Measurements from ENCODE around the gene LGMN. TPM values are rescaled to one million over a fixed set of nuclear protein-coding genes. Genes with fewer than 3 reads are reported as not detected.
A peak's percentile ranks its signal among the peaks of the same experiment; 100 is the strongest.

The LGMN gene
- total and polyA plus RNA-seq, 4 experiments from 2014 or later: 9.6 to 14.0 (median 12.3) TPM

GRCh38 chr14:92688434-92689375 is 59.7 kb downstream of the LGMN start:
- H3K4me3 Mint-ChIP-seq: no peak overlapping the region
- H3K27me3 ChIP-seq (ENCODE audit: insufficient read depth, low read length): no peaks in the 10 kb centered on the region
- H3K36me3 ChIP-seq (ENCODE audit: insufficient read depth, low read length): peaks cover 13% of the 10 kb centered on the region
- no peaks in the 10 kb centered on the region for H3K9me3 ChIP-seq (ENCODE audit: control insufficient read depth in 1 of 2, low read length in 2 of 2)
- H3K27me3 Mint-ChIP-seq: no peaks in the 10 kb centered on the region
- peaks cover 3 to 20% (median 12%) of the 10 kb centered on the region in 4 donors for H3K4me1 Mint-ChIP-seq
- no peak for DNase-seq
- peaks cover 9 to 32% of the 10 kb centered on the region in 2 donors for H3K36me3 Mint-ChIP-seq
- H3K9me3 Mint-ChIP-seq: no peaks in the 10 kb centered on the region
- peak overlapping the region in 1 of 7 donors; percentile 53 for H3K27ac Mint-ChIP-seq
- peaks cover 17% of the 10 kb centered on the region for H3K4me1 ChIP-seq (ENCODE audit: insufficient read depth, low read length)
- no peak overlapping the region for H3K4me3 ChIP-seq (ENCODE audit: low read length in 2 of 2)
- ChIA-PET POLR2A (ENCODE audit: partially characterized antibody) (no interaction called here), CTCF (ENCODE audit: partially characterized antibody) (interaction anchor here (0.6 to 2.3 kb wide), 9 partner anchors 12 to 102 kb away, joined by 3 to 6 read pairs (median 3); no protein-coding TSS in a partner anchor)
- H3K27ac ChIP-seq (ENCODE audit: low read depth, low read length): no peak overlapping the region
- intact Hi-C loops (cut with micrococcal nuclease): loop anchor here (10.0 kb wide), 1 partner anchor 554 kb away; no protein-coding TSS in a partner anchor

GRCh38 chr14:92687681-92688433 is 60.6 kb downstream of the LGMN start:
- H3K9me3 Mint-ChIP-seq: no peaks in the 10 kb centered on the region
- no peak for DNase-seq
- peaks cover 13% of the 10 kb centered on the region for H3K36me3 ChIP-seq (ENCODE audit: insufficient read depth, low read length)
- H3K27me3 Mint-ChIP-seq: no peaks in the 10 kb centered on the region
- intact Hi-C loops (cut with micrococcal nuclease): loop anchor here (10.0 kb wide), 1 partner anchor 553 kb away; no protein-coding TSS in a partner anchor
- CTCF ChIA-PET (ENCODE audit: partially characterized antibody): interaction anchor here (0.6 to 2.3 kb wide), 8 partner anchors 11 to 101 kb away, joined by 3 to 9 read pairs (median 4); no protein-coding TSS in a partner anchor
- H3K9me3 ChIP-seq (ENCODE audit: control insufficient read depth in 1 of 2, low read length in 2 of 2): no peaks in the 10 kb centered on the region
- H3K27ac Mint-ChIP-seq: no peak overlapping the region
- no peak overlapping the region for H3K4me3 ChIP-seq (ENCODE audit: low read length in 2 of 2)
- no peaks in the 10 kb centered on the region for H3K27me3 ChIP-seq (ENCODE audit: insufficient read depth, low read length)
- peaks cover 0 to 12% (median 5%) of the 10 kb centered on the region in 4 donors for H3K4me1 Mint-ChIP-seq
- H3K4me3 Mint-ChIP-seq: no peak overlapping the region
- POLR2A ChIA-PET (ENCODE audit: partially characterized antibody): no interaction called here
- peaks cover 9% of the 10 kb centered on the region for H3K4me1 ChIP-seq (ENCODE audit: insufficient read depth, low read length)
- no peak overlapping the region for H3K27ac ChIP-seq (ENCODE audit: low read depth, low read length)
- peaks cover 9 to 39% of the 10 kb centered on the region in 2 donors for H3K36me3 Mint-ChIP-seq

- Histone ChIP-seq H3K27ac (ENCODE audit: low read depth, low read length) (no peak overlapping the region), H3K9me3 (ENCODE audit: control insufficient read depth in 1 of 2, low read length in 2 of 2) (no peaks in the 10 kb centered on the region), H3K4me1 (ENCODE audit: insufficient read depth, low read length) (peaks cover under 1% of the 10 kb centered on the region), H3K27me3 (ENCODE audit: insufficient read depth, low read length) (no peaks in the 10 kb centered on the region), H3K36me3 (ENCODE audit: insufficient read depth, low read length) (peaks cover 17% of the 10 kb centered on the region), H3K4me3 (ENCODE audit: low read length in 2 of 2) (no peak overlapping the region)
- H3K36me3 Mint-ChIP-seq: peaks cover 9 to 47% of the 10 kb centered on the region in 2 donors
- H3K4me3 Mint-ChIP-seq: no peak overlapping the region
- intact Hi-C loops (cut with micrococcal nuclease): loop anchor here (10.0 kb wide), 1 partner anchor 552 kb away; no protein-coding TSS in a partner anchor
- peak in 3 of 5 donors; percentile 46 to 61 (median 61) for DNase-seq
- H3K27ac Mint-ChIP-seq: peak overlapping the region in 1 of 7 donors; percentile 25
- H3K9me3 Mint-ChIP-seq: no peaks in the 10 kb centered on the region
- H3K27me3 Mint-ChIP-seq: no peaks in the 10 kb centered on the region
- CTCF ChIA-PET (ENCODE audit: partially characterized antibody): interaction anchor here (0.6 to 3.1 kb wide), 33 partner anchors 8 to 203 kb away, joined by 3 to 15 read pairs (median 4); partner anchors contain the start of gene GOLGA5
- peaks cover 0 to 4% (median 0%) of the 10 kb centered on the region in 4 donors for H3K4me1 Mint-ChIP-seq
- POLR2A ChIA-PET (ENCODE audit: partially characterized antibody): interaction anchor here (1.1 to 1.5 kb wide), 3 partner anchors 34 to 72 kb away, joined by 4 to 8 read pairs (median 5); no protein-coding TSS in a partner anchor
Measured at GRCh38 chr14:92686900-92687427, 61.5 kb downstream of the LGMN start.

GRCh38 chr14:92686411-92686899 is 62.0 kb downstream of the LGMN start:
- Mint-ChIP-seq H3K27ac (peak overlapping the region in 2 of 7 donors; percentile 48 to 53), H3K4me3 (no peak overlapping the region), H3K27me3 (no peaks in the 10 kb centered on the region), H3K4me1 (peaks cover 0 to 2% (median under 1%) of the 10 kb centered on the region in 4 donors), H3K36me3 (peaks cover 10 to 49% of the 10 kb centered on the region in 2 donors), H3K9me3 (no peaks in the 10 kb centered on the region)
- Histone ChIP-seq H3K9me3 (ENCODE audit: control insufficient read depth in 1 of 2, low read length in 2 of 2) (no peaks in the 10 kb centered on the region), H3K36me3 (ENCODE audit: insufficient read depth, low read length) (peaks cover 19% of the 10 kb centered on the region), H3K4me1 (ENCODE audit: insufficient read depth, low read length) (peaks cover 1% of the 10 kb centered on the region), H3K4me3 (ENCODE audit: low read length in 2 of 2) (no peak overlapping the region), H3K27ac (ENCODE audit: low read depth, low read length) (no peak overlapping the region), H3K27me3 (ENCODE audit: insufficient read depth, low read length) (no peaks in the 10 kb centered on the region)
- DNase-seq: no peak
- intact Hi-C loops (cut with micrococcal nuclease): loop anchor here (10.0 kb wide), 1 partner anchor 552 kb away; no protein-coding TSS in a partner anchor
- ChIA-PET POLR2A (ENCODE audit: partially characterized antibody) (interaction anchor here (1.1 to 1.5 kb wide), 4 partner anchors 33 to 108 kb away, joined by 3 to 8 read pairs (median 4); partner anchors contain the start of gene GOLGA5), CTCF (ENCODE audit: partially characterized antibody) (interaction anchor here (0.6 to 3.1 kb wide), 33 partner anchors 9 to 202 kb away, joined by 3 to 15 read pairs (median 4); partner anchors contain the start of gene GOLGA5)

- peaks cover 23% of the 10 kb centered on the region for H3K36me3 ChIP-seq (ENCODE audit: insufficient read depth, low read length)
- H3K4me3 ChIP-seq (ENCODE audit: low read length in 2 of 2): no peak overlapping the region
- CTCF ChIA-PET (ENCODE audit: partially characterized antibody): interaction anchor here (0.6 to 3.1 kb wide), 27 partner anchors 9 to 136 kb away, joined by 3 to 15 read pairs (median 4); partner anchors contain the start of gene GOLGA5
- H3K27ac Mint-ChIP-seq: peak overlapping the region in 4 of 7 donors; percentile 15 to 71 (median 50)
- no peaks in the 10 kb centered on the region for H3K27me3 Mint-ChIP-seq
- H3K9me3 ChIP-seq (ENCODE audit: control insufficient read depth in 1 of 2, low read length in 2 of 2): no peaks in the 10 kb centered on the region
- POLR2A ChIA-PET (ENCODE audit: partially characterized antibody): interaction anchor here (1.2 to 1.5 kb wide), 3 partner anchors 33 to 108 kb away, joined by 3 to 8 read pairs (median 5); partner anchors contain the start of gene GOLGA5
- H3K9me3 Mint-ChIP-seq: no peaks in the 10 kb centered on the region
- H3K27me3 ChIP-seq (ENCODE audit: insufficient read depth, low read length): no peaks in the 10 kb centered on the region
- no peak overlapping the region for H3K27ac ChIP-seq (ENCODE audit: low read depth, low read length)
- DNase-seq: no peak
- intact Hi-C loops (cut with micrococcal nuclease): loop anchor here (10.0 kb wide), 1 partner anchor 551 kb away; no protein-coding TSS in a partner anchor
- peaks cover 3 to 7% (median 7%) of the 10 kb centered on the region in 4 donors for H3K4me1 Mint-ChIP-seq
- H3K4me1 ChIP-seq (ENCODE audit: insufficient read depth, low read length): peaks cover 7% of the 10 kb centered on the region
- H3K36me3 Mint-ChIP-seq: peaks cover 16 to 54% of the 10 kb centered on the region in 2 donors
- no peak overlapping the region for H3K4me3 Mint-ChIP-seq
Measured at GRCh38 chr14:92685784-92686355, 62.6 kb downstream of the LGMN start.

Data from CD4-positive, alpha-beta memory T cell (primary cell).